Endodermal cell (in vitro differentiated cells): ENCODE measurements around the gene JAG2. TPM values are rescaled to one million over a fixed set of nuclear protein-coding genes. Genes with fewer than 3 reads are reported as not detected.
A peak's percentile ranks its signal among the peaks of the same experiment; 100 is the strongest.

Experiments used
- DNase-seq: peaks from one replicate; pipeline ENCODE4 v3.0.0-alpha.2; 2017
- H3K27ac ChIP-seq: 2 replicates; pipeline ENCODE4 v1.5.1; 2013; ENCODE audit warnings: mild to moderate bottlenecking, low read depth, low read length, moderate library complexity
- H3K27me3 ChIP-seq: 2 replicates; pipeline ENCODE4 v1.6.1; 2013; ENCODE audit warnings: mild to moderate bottlenecking, low read length, moderate library complexity; ENCODE audit not compliant: insufficient read depth, control insufficient read depth, poor library complexity, severe bottlenecking
- H3K36me3 ChIP-seq: 2 replicates; pipeline ENCODE4 v1.7.0; 2013; ENCODE audit warnings: mild to moderate bottlenecking, low read length, moderate library complexity; ENCODE audit not compliant: control insufficient read depth, insufficient read depth
- H3K4me1 ChIP-seq: one replicate; pipeline ENCODE4 v1.7.0; 2013; ENCODE audit warnings: low read length; ENCODE audit not compliant: control insufficient read depth, insufficient read depth
- H3K4me3 ChIP-seq: 2 replicates; pipeline ENCODE4 v1.5.1; 2013; ENCODE audit warnings: mild to moderate bottlenecking, low read length, moderate library complexity
- H3K9ac ChIP-seq: 2 replicates; pipeline ENCODE4 v1.6.1; 2013; ENCODE audit warnings: mild to moderate bottlenecking, low read length, moderate library complexity; ENCODE audit not compliant: poor library complexity, severe bottlenecking; ENCODE audit errors: extremely low read depth
- H3K9me3 ChIP-seq: 2 replicates; pipeline ENCODE4 v1.6.1; 2013; ENCODE audit warnings: mild to moderate bottlenecking, low read length, moderate library complexity; ENCODE audit not compliant: control insufficient read depth
- H3K27ac Mint-ChIP-seq: 2 replicates; pipeline ENCODE4 v1.8.0; 2020; ENCODE audit warnings: mixed read lengths
- H3K27me3 Mint-ChIP-seq: 2 replicates; pipeline ENCODE4 v1.8.0; 2021; ENCODE audit warnings: mild to moderate bottlenecking, mixed read lengths; ENCODE audit not compliant: insufficient read depth
- H3K36me3 Mint-ChIP-seq: 2 replicates; pipeline ENCODE4 v1.8.0; 2020; ENCODE audit warnings: low read depth, mixed read lengths
- H3K4me1 Mint-ChIP-seq: 2 replicates; pipeline ENCODE4 v1.8.0; 2020; ENCODE audit warnings: mixed read lengths
- H3K4me3 Mint-ChIP-seq: 2 replicates; pipeline ENCODE4 v1.8.0; 2020; ENCODE audit warnings: mild to moderate bottlenecking, moderate library complexity, mixed read lengths
- H3K9me3 Mint-ChIP-seq: 2 replicates; pipeline ENCODE4 v1.8.0; 2020; ENCODE audit warnings: mild to moderate bottlenecking, mixed read lengths
- WGBS, 2 experiments: methylation state at CpG; one replicate each; pipeline versions ENCODE4 v1.1.5 to v1.1.7; 2013; ENCODE audit warnings: missing lambda C conversion rate in 2 of 2, mixed read lengths in 1 of 2; ENCODE audit not compliant: insufficient coverage in 1 of 2, insufficient read length in 1 of 2; 5-methylcytosine and 5-hydroxymethylcytosine counted together
- total RNA-seq, 2 donors: library from RNA; stranded (reverse); fragmentation: NEBNext Ultra II Directional in 1 of 2; extraction: Animal tissue kit (Norgen Biotek cat#: 25700) in 1 of 2; gene quantifications; 2 replicates in 1 of 2; 3 replicates in 1 of 2; pipeline ENCODE4 v1.2.1, GENCODE V29; 2021
- TF ChIP-seq, protein P1 (sequence below): fragments of 200-600 bp; sonication (generic); conservative IDR thresholded peaks from 2 replicates; pipeline ENCODE4 v1.5.0; 2021; ENCODE audit warnings: antibody characterized with exemption, mild to moderate bottlenecking

Gene JAG2
- total RNA-seq, 2 donors from 2014 or later, result 6.4 TPM

DNA sequence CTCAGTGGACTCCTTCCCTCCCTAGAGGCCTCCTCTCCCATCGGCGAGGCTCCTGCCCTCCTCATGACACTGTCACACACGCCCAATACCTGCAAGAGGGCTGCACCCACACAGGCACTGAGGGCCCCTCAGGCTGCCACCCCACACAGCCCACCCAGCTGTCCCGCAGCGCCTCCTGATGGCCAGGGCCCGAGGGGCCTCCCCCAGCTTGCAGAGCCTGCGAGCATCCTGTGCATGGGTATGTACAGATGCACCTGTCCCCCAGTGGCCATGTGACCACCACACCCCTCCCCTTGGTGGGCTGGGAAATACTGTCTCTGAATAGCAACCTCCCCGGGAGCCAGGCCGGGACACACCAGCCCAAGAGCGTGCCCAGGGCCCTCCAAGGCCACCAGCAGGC, 31.5 kb upstream of the JAG2 start:
- Mint-ChIP-seq H3K4me3 (no peak overlapping the region), H3K36me3 (no peaks in the 10 kb centered on the region), H3K4me1 (peaks cover 7% of the 10 kb centered on the region), H3K9me3 (no peaks in the 10 kb centered on the region), H3K27me3 (peaks cover 12% of the 10 kb centered on the region), H3K27ac (no peak overlapping the region)
- Histone ChIP-seq H3K27me3 (no peaks in the 10 kb centered on the region), H3K36me3 (no peaks in the 10 kb centered on the region), H3K27ac (no peak overlapping the region), H3K4me1 (peaks cover 10% of the 10 kb centered on the region), H3K9ac (no peak overlapping the region), H3K4me3 (no peak overlapping the region), H3K9me3 (no peaks in the 10 kb centered on the region)
- TF ChIP-seq, protein P1, sequence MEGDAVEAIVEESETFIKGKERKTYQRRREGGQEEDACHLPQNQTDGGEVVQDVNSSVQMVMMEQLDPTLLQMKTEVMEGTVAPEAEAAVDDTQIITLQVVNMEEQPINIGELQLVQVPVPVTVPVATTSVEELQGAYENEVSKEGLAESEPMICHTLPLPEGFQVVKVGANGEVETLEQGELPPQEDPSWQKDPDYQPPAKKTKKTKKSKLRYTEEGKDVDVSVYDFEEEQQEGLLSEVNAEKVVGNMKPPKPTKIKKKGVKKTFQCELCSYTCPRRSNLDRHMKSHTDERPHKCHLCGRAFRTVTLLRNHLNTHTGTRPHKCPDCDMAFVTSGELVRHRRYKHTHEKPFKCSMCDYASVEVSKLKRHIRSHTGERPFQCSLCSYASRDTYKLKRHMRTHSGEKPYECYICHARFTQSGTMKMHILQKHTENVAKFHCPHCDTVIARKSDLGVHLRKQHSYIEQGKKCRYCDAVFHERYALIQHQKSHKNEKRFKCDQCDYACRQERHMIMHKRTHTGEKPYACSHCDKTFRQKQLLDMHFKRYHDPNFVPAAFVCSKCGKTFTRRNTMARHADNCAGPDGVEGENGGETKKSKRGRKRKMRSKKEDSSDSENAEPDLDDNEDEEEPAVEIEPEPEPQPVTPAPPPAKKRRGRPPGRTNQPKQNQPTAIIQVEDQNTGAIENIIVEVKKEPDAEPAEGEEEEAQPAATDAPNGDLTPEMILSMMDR, result peak; percentile 48
- 87 to 92% methylated on average over 8 to 10 of the region's 10 CpGs for WGBS, 2 experiments
- no peak for DNase-seq

DNA sequence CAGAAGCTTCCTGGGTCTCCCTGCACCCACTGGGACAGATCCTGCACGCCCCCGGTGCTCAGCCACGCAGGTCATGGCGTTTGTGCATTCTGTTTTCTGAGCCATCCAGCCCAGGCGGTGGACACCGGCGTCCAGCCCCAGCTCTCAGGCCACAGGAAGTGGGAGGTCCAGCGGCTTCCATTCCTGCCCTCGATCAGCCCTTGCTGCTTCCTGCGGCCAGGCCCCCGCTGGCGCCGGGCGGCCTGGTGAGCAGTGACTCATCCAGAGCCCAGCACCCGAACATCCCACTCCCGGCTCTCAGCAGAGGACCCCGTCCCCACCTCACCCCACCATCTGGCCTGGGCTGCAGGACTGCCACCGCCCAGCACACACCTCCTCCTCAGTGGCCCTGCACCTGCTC, 30.5 kb upstream of the JAG2 start:
- WGBS, 2 experiments, result 87 to 90% methylated on average over 14 to 18 of the region's 18 CpGs
- DNase-seq, result no peak
- Mint-ChIP-seq H3K27me3 (peaks cover 19% of the 10 kb centered on the region), H3K4me1 (peaks cover 7% of the 10 kb centered on the region), H3K9me3 (no peaks in the 10 kb centered on the region), H3K27ac (no peak overlapping the region), H3K36me3 (no peaks in the 10 kb centered on the region), H3K4me3 (no peak overlapping the region)
- no peak overlapping the region for H3K27ac ChIP-seq
- no peaks in the 10 kb centered on the region for H3K36me3 ChIP-seq
- no peaks in the 10 kb centered on the region for H3K27me3 ChIP-seq
- no peak overlapping the region for H3K9ac ChIP-seq
- H3K9me3 ChIP-seq, result no peaks in the 10 kb centered on the region
- TF ChIP-seq, protein P1, result no peak
- H3K4me1 ChIP-seq, result peaks cover 10% of the 10 kb centered on the region
- H3K4me3 ChIP-seq, result no peak overlapping the region

DNA sequence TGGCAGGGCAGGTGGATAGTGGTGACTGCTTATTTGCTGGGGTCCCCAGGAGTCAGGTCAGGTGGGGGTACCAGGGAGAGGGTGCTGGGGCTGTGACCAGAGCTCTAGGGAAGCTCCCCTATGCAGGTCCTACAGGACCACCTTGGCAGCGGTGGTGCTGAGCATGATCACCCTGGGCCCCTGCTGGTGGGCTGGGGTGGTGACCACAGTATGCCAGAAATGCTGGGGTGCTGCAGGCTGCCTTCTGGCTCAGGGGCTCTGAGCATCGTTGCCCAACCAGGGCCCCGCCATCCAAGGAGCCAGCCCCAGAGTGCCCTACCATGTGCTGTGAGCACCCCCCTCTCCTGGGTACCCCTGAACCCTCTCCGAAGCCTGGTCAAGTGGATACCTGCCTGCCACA, 30.0 kb upstream of the JAG2 start:
- TF ChIP-seq, protein P1, result peak; percentile 66
- DNase-seq, result peak; percentile 63
- Histone ChIP-seq H3K27ac (no peak overlapping the region), H3K9me3 (no peaks in the 10 kb centered on the region), H3K4me3 (no peak overlapping the region), H3K27me3 (no peaks in the 10 kb centered on the region), H3K9ac (no peak overlapping the region), H3K4me1 (peaks cover 10% of the 10 kb centered on the region), H3K36me3 (no peaks in the 10 kb centered on the region)
- 91 to 100% methylated on average over 2 to 4 of the region's 4 CpGs for WGBS, 2 experiments
- no peak overlapping the region for H3K27ac Mint-ChIP-seq
- peaks cover 7% of the 10 kb centered on the region for H3K4me1 Mint-ChIP-seq
- peaks cover 23% of the 10 kb centered on the region for H3K27me3 Mint-ChIP-seq
- H3K4me3 Mint-ChIP-seq, result no peak overlapping the region
- H3K9me3 Mint-ChIP-seq, result no peaks in the 10 kb centered on the region
- no peaks in the 10 kb centered on the region for H3K36me3 Mint-ChIP-seq
